Effector memory CD4-positive, alpha-beta T cell (primary cell): Measurements from ENCODE around the gene PROSER1.
A peak's percentile ranks its signal among the peaks of the same experiment; 100 is the strongest.

Source experiments
- DNase-seq, 3 donors: peaks; one replicate each; pipeline ENCODE4 v3.0.0-alpha.2; 2020
- H3K27ac ChIP-seq: 2 replicates; pipeline ENCODE4 v1.7.0; 2013; ENCODE audit warnings: mild to moderate bottlenecking, low read length, moderate library complexity; ENCODE audit not compliant: insufficient read depth, poor library complexity, severe bottlenecking
- H3K27me3 ChIP-seq: replicated peaks from 2 replicates; pipeline ENCODE4 v1.7.0; 2013; ENCODE audit warnings: mild to moderate bottlenecking, low read length; ENCODE audit not compliant: insufficient read depth, control insufficient read depth, poor library complexity, severe bottlenecking
- H3K36me3 ChIP-seq: 2 replicates; pipeline ENCODE4 v1.7.0; 2013; ENCODE audit warnings: mild to moderate bottlenecking, low read length, moderate library complexity; ENCODE audit not compliant: control insufficient read depth, insufficient read depth
- H3K4me1 ChIP-seq: 2 replicates; pipeline ENCODE4 v1.7.0; 2013; ENCODE audit warnings: low read length, mild to moderate bottlenecking; ENCODE audit not compliant: control insufficient read depth, insufficient read depth, poor library complexity, severe bottlenecking
- H3K4me3 ChIP-seq: 2 replicates; pipeline ENCODE4 v1.7.0; 2013; ENCODE audit warnings: low read length, low read depth, mild to moderate bottlenecking; ENCODE audit not compliant: insufficient read depth, poor library complexity, severe bottlenecking
- H3K9me3 ChIP-seq: 2 replicates; pipeline ENCODE4 v1.7.0; 2013; ENCODE audit warnings: mild to moderate bottlenecking, low read length, moderate library complexity; ENCODE audit not compliant: control insufficient read depth

Gene PROSER1

DNA sequence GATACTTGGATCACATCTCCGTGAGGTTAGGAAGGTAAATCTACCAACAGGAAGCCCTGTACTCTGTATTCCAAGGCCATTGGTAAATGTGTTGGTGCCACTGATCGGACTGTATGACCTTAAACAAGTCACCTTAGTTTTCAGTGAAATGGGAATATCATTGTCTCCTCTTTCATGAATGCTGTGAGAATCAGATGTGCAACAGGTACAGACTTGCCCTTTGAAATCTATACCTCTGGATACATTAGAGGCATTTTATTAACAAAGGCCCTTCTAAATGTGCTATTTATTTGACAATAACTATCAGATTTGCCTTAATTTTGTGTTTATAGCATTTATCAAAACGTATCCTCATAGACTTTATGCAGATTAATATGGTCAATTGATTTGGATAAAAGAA lies 11.4 kb upstream of the PROSER1 start:
- H3K4me1 ChIP-seq: no peaks in the 10 kb centered on the region
- no peaks in the 10 kb centered on the region for H3K27me3 ChIP-seq
- no peaks in the 10 kb centered on the region for H3K9me3 ChIP-seq
- no peak for DNase-seq
- peaks cover 3% of the 10 kb centered on the region for H3K36me3 ChIP-seq
- no peak overlapping the region for H3K4me3 ChIP-seq
- no peak overlapping the region for H3K27ac ChIP-seq

DNA sequence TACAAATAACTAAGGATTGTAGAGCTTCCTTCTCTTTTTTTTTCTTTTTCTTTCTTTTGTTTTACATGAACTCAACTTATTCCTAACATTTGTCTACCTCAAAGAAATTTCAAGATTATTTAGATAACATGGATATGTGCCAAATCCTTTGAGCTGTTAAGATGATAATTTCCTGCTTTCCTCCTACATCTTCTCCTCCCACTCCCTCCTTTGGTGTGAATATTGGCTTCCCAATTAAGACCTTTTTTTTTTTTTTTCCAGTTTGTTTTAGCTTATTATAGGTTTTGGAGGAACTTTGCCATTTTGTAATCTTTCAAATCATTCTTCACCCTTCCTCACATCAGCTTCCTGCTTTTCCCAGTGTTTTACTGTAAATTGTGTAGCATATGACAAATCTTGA lies 10.9 kb upstream of the PROSER1 start:
- Histone ChIP-seq H3K4me1 (no peaks in the 10 kb centered on the region), H3K9me3 (no peaks in the 10 kb centered on the region), H3K27me3 (no peaks in the 10 kb centered on the region), H3K36me3 (peaks cover 3% of the 10 kb centered on the region), H3K4me3 (no peak overlapping the region), H3K27ac (no peak overlapping the region)
- DNase-seq: no peak

DNA sequence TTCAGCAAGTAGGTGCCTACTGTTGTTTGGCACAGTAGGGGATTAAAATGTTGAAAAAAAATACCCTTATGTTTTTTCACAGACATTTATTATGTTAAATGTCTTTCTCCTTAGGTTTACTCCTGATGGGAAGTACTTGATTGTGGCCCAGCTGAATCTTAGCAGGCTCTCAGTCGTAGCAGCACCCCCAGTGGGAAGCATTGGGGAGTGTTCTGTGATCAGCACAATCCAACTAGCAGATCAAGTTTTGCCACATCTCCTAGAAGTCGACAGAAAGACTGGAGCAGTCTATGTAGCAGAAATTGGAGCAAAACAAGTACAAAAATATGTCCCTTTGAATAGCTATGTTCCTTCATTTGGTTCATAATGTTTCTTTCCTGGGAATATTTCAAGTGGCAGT lies 9.7 kb upstream of the PROSER1 start:
- Histone ChIP-seq H3K4me1 (no peaks in the 10 kb centered on the region), H3K27me3 (no peaks in the 10 kb centered on the region), H3K27ac (no peak overlapping the region), H3K36me3 (peaks cover 3% of the 10 kb centered on the region), H3K4me3 (no peak overlapping the region), H3K9me3 (no peaks in the 10 kb centered on the region)
- DNase-seq: no peak

DNA sequence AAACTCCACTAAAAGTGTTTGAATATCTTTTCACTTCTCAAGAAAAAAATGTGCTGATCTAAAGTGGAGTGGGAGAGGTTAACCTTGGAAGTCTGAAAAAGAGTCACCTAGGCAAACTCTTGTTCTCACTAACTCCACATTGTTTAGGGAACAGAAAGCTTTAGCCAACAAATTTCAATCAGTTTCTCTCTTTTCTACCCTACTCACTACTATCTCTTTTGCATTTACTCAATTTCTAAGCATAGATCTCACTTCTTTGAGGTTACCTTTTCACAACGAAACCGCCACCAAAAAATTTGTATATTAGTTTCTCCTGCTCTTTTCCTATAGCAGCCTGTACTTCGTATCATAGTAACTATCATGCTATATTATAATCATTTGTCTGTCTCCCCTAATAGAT lies 6.6 kb upstream of the PROSER1 start:
- Histone ChIP-seq H3K4me3 (no peak overlapping the region), H3K4me1 (no peaks in the 10 kb centered on the region), H3K27me3 (no peaks in the 10 kb centered on the region), H3K9me3 (no peaks in the 10 kb centered on the region), H3K36me3 (peaks cover 3% of the 10 kb centered on the region), H3K27ac (no peak overlapping the region)
- no peak for DNase-seq

DNA sequence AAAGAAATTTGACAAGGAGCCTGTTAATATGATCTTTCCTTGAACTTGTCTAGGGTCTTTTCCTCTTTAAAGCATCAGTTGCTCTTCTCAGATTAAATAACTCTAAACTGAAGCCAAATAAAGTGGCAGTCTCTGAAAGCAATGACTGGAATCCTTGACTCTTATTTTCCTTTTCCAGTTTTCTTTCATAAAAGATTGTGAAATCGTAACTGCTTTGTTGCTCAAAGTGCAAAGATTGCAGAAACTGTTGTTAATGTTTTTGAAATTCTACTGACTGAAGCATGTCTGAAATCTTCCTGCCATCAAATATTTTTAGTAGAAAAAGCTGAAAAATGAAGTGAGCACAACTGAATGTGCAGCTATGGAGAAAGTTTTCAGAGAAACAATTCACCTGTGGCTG lies 2.3 kb upstream of the PROSER1 start:
- DNase-seq: no peak
- no peak overlapping the region for H3K27ac ChIP-seq
- H3K9me3 ChIP-seq: no peaks in the 10 kb centered on the region
- H3K36me3 ChIP-seq: no peaks in the 10 kb centered on the region
- peaks cover 4% of the 10 kb centered on the region for H3K4me1 ChIP-seq
- H3K27me3 ChIP-seq: no peaks in the 10 kb centered on the region
- no peak overlapping the region for H3K4me3 ChIP-seq

DNA sequence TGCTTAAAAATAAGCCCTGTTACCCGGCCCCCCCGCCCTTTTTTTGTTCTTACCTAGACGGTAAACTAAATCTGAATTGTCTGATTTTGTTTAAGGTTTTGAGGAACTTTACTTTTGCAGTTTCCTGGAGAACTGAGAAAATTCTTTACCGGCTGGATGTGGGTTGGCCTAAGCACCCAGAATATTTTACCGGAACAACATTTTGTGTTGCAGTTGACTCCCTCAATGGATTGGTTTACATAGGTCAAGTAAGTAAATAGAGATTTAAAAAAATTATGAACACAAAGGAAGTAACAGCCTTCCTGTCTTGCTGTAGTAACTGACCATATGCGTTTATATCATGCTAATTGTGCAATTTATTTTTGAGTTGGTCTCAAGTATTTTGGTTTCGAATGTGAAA lies 1.2 kb upstream of the PROSER1 start:
- peaks cover 11% of the 10 kb centered on the region for H3K4me1 ChIP-seq
- H3K9me3 ChIP-seq: no peaks in the 10 kb centered on the region
- no peak for DNase-seq
- no peaks in the 10 kb centered on the region for H3K27me3 ChIP-seq
- no peaks in the 10 kb centered on the region for H3K36me3 ChIP-seq
- H3K4me3 ChIP-seq: peak overlapping the region; percentile 83
- no peak overlapping the region for H3K27ac ChIP-seq

DNA sequence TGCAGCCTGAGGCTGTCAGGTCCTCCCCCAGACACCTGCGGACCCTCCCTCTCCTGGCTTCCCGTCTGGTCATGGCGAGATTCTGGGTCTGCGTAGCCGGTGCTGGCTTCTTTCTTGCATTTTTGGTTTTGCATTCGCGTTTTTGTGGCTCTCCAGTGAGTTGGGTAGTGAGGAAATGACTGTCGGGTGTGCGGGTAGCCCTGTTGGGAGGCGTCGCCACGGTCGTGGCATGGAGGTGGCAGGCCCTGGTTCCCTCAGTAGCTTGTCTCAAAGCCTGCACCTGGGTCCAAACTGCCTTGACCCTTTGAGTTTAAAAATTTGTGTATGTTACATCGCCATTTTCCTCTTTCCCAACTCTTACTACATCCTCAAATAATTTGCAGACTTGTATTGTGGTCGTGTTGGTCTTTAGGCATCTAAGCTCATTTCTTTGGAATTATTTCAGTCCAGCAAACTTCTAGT lies 711 bp upstream of the PROSER1 start:
- DNase-seq: peak; percentile 18 to 36 (median 33)
- Histone ChIP-seq H3K9me3 (no peaks in the 10 kb centered on the region), H3K27ac (peak overlapping the region; percentile 85), H3K4me1 (peaks cover 14% of the 10 kb centered on the region), H3K36me3 (no peaks in the 10 kb centered on the region), H3K27me3 (no peaks in the 10 kb centered on the region), H3K4me3 (peak overlapping the region; percentile 83)

DNA sequence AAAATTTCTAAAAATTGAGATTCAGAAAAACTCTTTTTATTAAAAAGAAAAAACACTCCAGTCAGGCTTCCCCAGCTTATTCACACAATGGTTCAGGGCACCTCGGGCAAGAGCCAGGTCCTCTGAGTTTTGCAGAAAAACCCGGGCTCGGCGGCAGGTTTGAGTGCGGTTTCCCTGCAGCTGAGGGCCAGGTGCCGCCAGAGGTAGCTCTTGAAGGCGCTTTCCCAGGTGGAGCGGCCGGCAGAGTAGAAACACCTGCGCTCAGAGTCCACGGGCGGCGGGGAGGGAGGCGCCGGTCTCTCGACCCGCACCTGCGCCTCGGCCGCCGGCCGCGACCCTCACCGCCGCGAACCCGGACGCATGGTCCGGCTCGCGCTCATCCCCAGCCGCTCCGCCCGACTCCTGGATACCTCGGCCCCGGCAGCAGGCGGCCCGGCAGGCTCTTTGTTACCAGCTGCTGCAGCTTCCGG lies 444 bp downstream of the PROSER1 start:
- H3K4me1 ChIP-seq: peaks cover 14% of the 10 kb centered on the region

DNA sequence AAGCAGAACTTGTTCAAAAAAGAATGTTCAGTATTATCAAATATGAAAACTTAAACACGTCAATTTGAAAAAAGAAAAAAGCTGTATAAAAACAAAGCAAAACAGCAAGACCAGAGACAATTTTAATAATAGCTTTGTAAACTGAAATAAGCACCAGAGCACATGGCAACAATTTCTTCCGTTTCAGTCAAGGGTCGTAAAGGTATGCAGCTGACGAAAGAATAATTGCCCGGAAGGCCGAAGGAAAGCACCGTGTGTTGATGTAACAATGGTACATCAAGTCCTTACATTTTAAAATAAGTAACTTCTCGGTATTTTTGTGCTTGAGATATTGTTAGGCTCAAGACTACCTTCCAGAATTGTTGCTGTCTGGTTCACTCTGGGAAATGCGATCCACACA lies 1.7 kb downstream of the PROSER1 start:
- Histone ChIP-seq H3K27me3 (no peaks in the 10 kb centered on the region), H3K4me1 (peaks cover 14% of the 10 kb centered on the region), H3K9me3 (no peaks in the 10 kb centered on the region), H3K4me3 (peak overlapping the region; percentile 83), H3K27ac (no peak overlapping the region), H3K36me3 (peaks cover 3% of the 10 kb centered on the region)
- no peak for DNase-seq

More for the DNA sequence above, 444 bp downstream of the PROSER1 start:
- H3K27ac ChIP-seq: peak overlapping the region; percentile 85
- no peaks in the 10 kb centered on the region for H3K9me3 ChIP-seq
- peak overlapping the region; percentile 83 for H3K4me3 ChIP-seq
- no peaks in the 10 kb centered on the region for H3K36me3 ChIP-seq
- no peaks in the 10 kb centered on the region for H3K27me3 ChIP-seq
- no peak for DNase-seq

DNA sequence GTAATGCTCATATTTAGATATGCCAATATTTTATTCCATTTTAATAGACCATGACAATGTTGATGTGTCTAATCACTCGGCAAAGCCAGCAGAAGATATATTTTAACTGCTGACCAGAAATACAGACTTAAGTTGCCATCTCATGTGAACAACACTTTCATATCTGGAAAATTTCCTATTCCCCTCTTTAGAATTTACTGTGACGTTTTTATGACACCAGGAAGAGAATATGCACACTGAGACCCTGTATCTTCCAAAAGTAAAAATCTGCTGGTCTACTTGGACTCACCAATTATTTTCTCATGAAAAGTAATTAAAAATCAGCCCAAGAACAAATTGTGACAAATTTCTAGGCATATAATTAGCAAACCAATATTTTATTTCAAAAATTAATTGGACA lies 2.1 kb downstream of the PROSER1 start:
- H3K4me3 ChIP-seq: peak overlapping the region; percentile 83
- H3K4me1 ChIP-seq: peaks cover 14% of the 10 kb centered on the region
- peaks cover 6% of the 10 kb centered on the region for H3K36me3 ChIP-seq
- no peaks in the 10 kb centered on the region for H3K27me3 ChIP-seq
- DNase-seq: no peak
- H3K27ac ChIP-seq: no peak overlapping the region
- no peaks in the 10 kb centered on the region for H3K9me3 ChIP-seq
